Measurements from ENCODE around the gene SHANK1.

DNA sequence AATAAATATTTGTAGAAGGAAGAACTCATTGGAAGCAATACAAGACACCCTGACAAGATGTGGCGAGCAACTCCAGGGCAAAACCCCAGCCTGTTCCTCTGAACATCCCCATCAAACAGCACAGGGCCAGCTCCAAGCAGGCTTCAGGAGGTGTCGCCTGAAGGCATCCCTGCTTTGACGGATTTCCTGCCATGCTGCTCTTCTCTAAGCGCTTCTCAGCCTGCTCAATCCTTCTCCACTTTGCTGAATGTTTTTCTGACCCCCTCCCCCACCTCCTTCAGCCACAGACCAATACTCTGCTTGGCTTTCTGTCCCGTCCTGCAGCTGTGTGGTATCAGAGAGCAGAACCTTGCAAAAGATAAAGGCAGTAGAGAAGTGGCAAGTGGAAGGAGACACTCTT lies 42.0 kb downstream of the SHANK1 start:
- TF ChIP-seq, protein P1, sequence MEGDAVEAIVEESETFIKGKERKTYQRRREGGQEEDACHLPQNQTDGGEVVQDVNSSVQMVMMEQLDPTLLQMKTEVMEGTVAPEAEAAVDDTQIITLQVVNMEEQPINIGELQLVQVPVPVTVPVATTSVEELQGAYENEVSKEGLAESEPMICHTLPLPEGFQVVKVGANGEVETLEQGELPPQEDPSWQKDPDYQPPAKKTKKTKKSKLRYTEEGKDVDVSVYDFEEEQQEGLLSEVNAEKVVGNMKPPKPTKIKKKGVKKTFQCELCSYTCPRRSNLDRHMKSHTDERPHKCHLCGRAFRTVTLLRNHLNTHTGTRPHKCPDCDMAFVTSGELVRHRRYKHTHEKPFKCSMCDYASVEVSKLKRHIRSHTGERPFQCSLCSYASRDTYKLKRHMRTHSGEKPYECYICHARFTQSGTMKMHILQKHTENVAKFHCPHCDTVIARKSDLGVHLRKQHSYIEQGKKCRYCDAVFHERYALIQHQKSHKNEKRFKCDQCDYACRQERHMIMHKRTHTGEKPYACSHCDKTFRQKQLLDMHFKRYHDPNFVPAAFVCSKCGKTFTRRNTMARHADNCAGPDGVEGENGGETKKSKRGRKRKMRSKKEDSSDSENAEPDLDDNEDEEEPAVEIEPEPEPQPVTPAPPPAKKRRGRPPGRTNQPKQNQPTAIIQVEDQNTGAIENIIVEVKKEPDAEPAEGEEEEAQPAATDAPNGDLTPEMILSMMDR (IDR thresholded peaks at IDR 0.05) = no peak
- no peak for TF ChIP-seq EP300 (IDR thresholded peaks at IDR 0.05)
- TF ChIP-seq POLR2A (IDR thresholded peaks at IDR 0.05) = no peak
